Testis (tissue), 3 donors: ENCODE data around the gene CLPSL1. TPM values are rescaled to one million over a fixed set of nuclear protein-coding genes. Genes with fewer than 3 reads are reported as not detected.

Experiments used
- DNase-seq: peaks from one replicate; pipeline ENCODE4 v3.0.0-alpha.2; 2019
- H3K27ac ChIP-seq, 2 donors: fragments of 200-600 bp; sonication (generic); one replicate each; pipeline ENCODE4 v1.5.1; 2019
- H3K27me3 ChIP-seq: fragments of 200-600 bp; sonication (generic); one replicate; pipeline ENCODE4 v1.5.1; 2019
- H3K36me3 ChIP-seq: fragments of 200-600 bp; sonication (generic); one replicate; pipeline ENCODE4 v1.5.1; 2017; ENCODE audit warnings: low read depth; ENCODE audit errors: missing control alignments
- H3K4me1 ChIP-seq: fragments of 200-600 bp; sonication (generic); one replicate; pipeline ENCODE4 v1.5.1; 2019
- H3K4me3 ChIP-seq, 2 donors: fragments of 200-600 bp; sonication (generic); one replicate each; pipeline ENCODE4 v1.5.1; 2017 to 2019
- H3K9me3 ChIP-seq: fragments of 200-600 bp; sonication (generic); one replicate; pipeline ENCODE4 v1.5.1; 2017
- CTCF ChIP-seq, 3 experiments: fragments of 450-650 bp in 2 of 3; fragments of 200-600 bp in 1 of 3; sonication (generic) in 1 of 3; IDR thresholded peaks; one replicate each; pipeline ENCODE4 v1.5.1; 2016 to 2019; ENCODE audit warnings: antibody characterized with exemption in 3 of 3, mild to moderate bottlenecking in 2 of 3, moderate library complexity in 1 of 3
- POLR2A ChIP-seq: fragments of 450-650 bp; IDR thresholded peaks from one replicate; pipeline ENCODE4 v1.6.1; 2017; ENCODE audit warnings: antibody characterized with exemption, mild to moderate bottlenecking, moderate library complexity
- WGBS, 2 donors: methylation state at CpG; one replicate each; pipeline ENCODE4 v1.1.5; 2018; 5-methylcytosine and 5-hydroxymethylcytosine counted together
- intact Hi-C: fragments of 100-400 bp; cut with DNase I; formaldehyde crosslinking; loops from one replicate; pipeline ENCODE4 v1.15.1; 2023; ENCODE audit warnings: low total_unique reads
- polyA plus RNA-seq: library from polyadenylated mRNA; stranded (reverse); fragments of 350-450 nt; fragmentation: Illumina TruSeq; extraction: RNeasy Lipid Tissue Mini Kit (QIAGEN cat#74804); gene quantifications from one replicate; pipeline ENCODE4 v1.2.3, GENCODE V29; 2014; ENCODE audit warnings: low read depth, low replicate concordance; ENCODE audit not compliant: insufficient read depth
- total RNA-seq, 2 donors: library from RNA; depleted of rRNA; stranded (reverse); fragments of >200 nt; gene quantifications; one replicate each; pipeline ENCODE4 v1.2.3, GENCODE V29; 2016

Gene CLPSL1
- total and polyA plus RNA-seq, 3 donors from 2014 or later, result not detected

- Histone ChIP-seq H3K36me3 (no peaks in the 10 kb centered on the region), H3K9me3 (no peaks in the 10 kb centered on the region), H3K4me1 (no peaks in the 10 kb centered on the region), H3K27me3 (no peaks in the 10 kb centered on the region), H3K27ac (no peak overlapping the region), H3K4me3 (no peak overlapping the region)
- intact Hi-C loops, result no loop called here
- 90 to 93% methylated on average over 17 of the region's 17 CpGs for WGBS, 2 donors
- no peak for DNase-seq
- TF ChIP-seq POLR2A (no peak), CTCF (IDR thresholded peaks at IDR 0.05) (no peak)
These were observed 14.0 kb downstream of the CLPSL1 start for GRCh38 chr6:35794536-35795452.

GRCh38 chr6:35795453-35796071 lies 14.7 kb downstream of the CLPSL1 start:
- TF ChIP-seq POLR2A (no peak), CTCF (IDR thresholded peaks at IDR 0.05) (no peak)
- Histone ChIP-seq H3K4me3 (no peak overlapping the region), H3K4me1 (no peaks in the 10 kb centered on the region), H3K27me3 (no peaks in the 10 kb centered on the region), H3K9me3 (no peaks in the 10 kb centered on the region), H3K36me3 (no peaks in the 10 kb centered on the region), H3K27ac (no peak overlapping the region)
- DNase-seq, result no peak
- WGBS, 2 donors, result 92 to 94% methylated on average over 11 of the region's 11 CpGs
- intact Hi-C loops, result no loop called here

GRCh38 chr6:35796236-35796635 lies 15.4 kb downstream of the CLPSL1 start:
- WGBS, 2 donors, result 83 to 84% methylated on average over 4 of the region's 4 CpGs
- Histone ChIP-seq H3K4me1 (no peaks in the 10 kb centered on the region), H3K27ac (no peak overlapping the region), H3K9me3 (no peaks in the 10 kb centered on the region), H3K36me3 (no peaks in the 10 kb centered on the region), H3K4me3 (no peak overlapping the region), H3K27me3 (no peaks in the 10 kb centered on the region)
- intact Hi-C loops, result no loop called here
- no peak for DNase-seq
- TF ChIP-seq POLR2A, result no peak
- no peak for TF ChIP-seq CTCF (IDR thresholded peaks at IDR 0.05)

GRCh38 chr6:35797837-35798526 lies 17.2 kb downstream of the CLPSL1 start:
- no peak for DNase-seq
- intact Hi-C loops, result loop anchor here (1.0 kb wide), 1 partner anchor 11 kb away; no protein-coding TSS in a partner anchor
- Histone ChIP-seq H3K4me1 (no peaks in the 10 kb centered on the region), H3K9me3 (no peaks in the 10 kb centered on the region), H3K36me3 (no peaks in the 10 kb centered on the region), H3K27ac (no peak overlapping the region), H3K27me3 (no peaks in the 10 kb centered on the region), H3K4me3 (no peak overlapping the region)
- TF ChIP-seq CTCF (IDR thresholded peaks at IDR 0.05), result no peak
- no peak for TF ChIP-seq POLR2A
- 83% methylated on average over 8 of the region's 8 CpGs for WGBS, 2 donors
